Neural cell (in vitro differentiated cells): Measurements from ENCODE around the gene RNF128.

Experiments
- CTCF ChIP-seq: fragments of 450-650 bp; IDR thresholded peaks from 2 replicates; pipeline ENCODE4 v1.5.1; 2014; ENCODE audit warnings: antibody characterized with exemption, mild to moderate bottlenecking, moderate library complexity; ENCODE audit not compliant: poor library complexity, severe bottlenecking
- EP300 ChIP-seq: fragments of 450-650 bp; conservative IDR thresholded peaks from 2 replicates; pipeline ENCODE4 v1.6.1; 2014; ENCODE audit warnings: antibody characterized with exemption, mild to moderate bottlenecking, moderate library complexity; ENCODE audit not compliant: poor library complexity, severe bottlenecking
- REST ChIP-seq: IDR thresholded peaks from 2 replicates; pipeline ENCODE4 v1.6.1; 2012; ENCODE audit warnings: borderline replicate concordance

- TF ChIP-seq EP300 (no peak), CTCF (no peak), REST (no peak)
Measured at GRCh38 chrX:106710771-106711170, 15.7 kb upstream of the RNF128 start.
